22Rv1 (cell line): ENCODE results near the gene PAX1.

Source experiments
- CTCF ChIP-seq: fragments of 450-650 bp; IDR thresholded peaks from 2 replicates; pipeline ENCODE4 v1.5.1; 2017; ENCODE audit warnings: mild to moderate bottlenecking
- ZFX ChIP-seq: fragments of 450-650 bp; IDR thresholded peaks from 2 replicates; pipeline ENCODE4 v1.6.1; 2017; ENCODE audit warnings: antibody characterized with exemption, borderline replicate concordance

GRCh38 chr20:21741266-21741665, 35.8 kb downstream of the PAX1 start:
- TF ChIP-seq CTCF, result no peak
- TF ChIP-seq ZFX, result no peak
